Choroid plexus epithelial cell (primary cell): ENCODE results near the gene PRM2.

Experiments used
- DNase-seq: peaks from one replicate; pipeline ENCODE4 v3.0.0-alpha.2; 2010; ENCODE audit warnings: low read depth
- H3K4me3 ChIP-seq: 2 replicates; pipeline ENCODE4 v1.5.1; 2011; ENCODE audit warnings: low read depth, mild to moderate bottlenecking, control low read depth, low read length, moderate library complexity
- CTCF ChIP-seq: conservative IDR thresholded peaks from 2 replicates; pipeline ENCODE4 v1.5.1; 2011; ENCODE audit warnings: low read depth, mild to moderate bottlenecking, control low read depth, inconsistent platforms, low read length, moderate library complexity

The PRM2 gene

GRCh38 chr16:11306997-11307638 is 30.8 kb upstream of the PRM2 start:
- peak; percentile 56 for DNase-seq
- no peak overlapping the region for H3K4me3 ChIP-seq
- TF ChIP-seq CTCF, result no peak

- no peak for DNase-seq
- H3K4me3 ChIP-seq, result no peak overlapping the region
- no peak for TF ChIP-seq CTCF
Measured at GRCh38 chr16:11306381-11306780, 30.1 kb upstream of the PRM2 start.

GRCh38 chr16:11303405-11304138 is 27.3 kb upstream of the PRM2 start:
- no peak overlapping the region for H3K4me3 ChIP-seq
- no peak for DNase-seq
- no peak for TF ChIP-seq CTCF

- no peak for TF ChIP-seq CTCF
- no peak for DNase-seq
- H3K4me3 ChIP-seq, result no peak overlapping the region
Measured at GRCh38 chr16:11302977-11303376, 26.7 kb upstream of the PRM2 start.

GRCh38 chr16:11301645-11302501 is 25.6 kb upstream of the PRM2 start:
- no peak overlapping the region for H3K4me3 ChIP-seq
- no peak for TF ChIP-seq CTCF
- no peak for DNase-seq

- DNase-seq, result no peak
- TF ChIP-seq CTCF, result no peak
Measured at GRCh38 chr16:11300560-11300892, 24.2 kb upstream of the PRM2 start.

More at GRCh38 chr16:11300560-11300892, 24.2 kb upstream of the PRM2 start:
- no peak overlapping the region for H3K4me3 ChIP-seq
